Activated CD4-positive, alpha-beta T cell treated with anti-CD3 and anti-CD28 coated beads, Interleukin-2, amount 50 U/mL, for 16 hours (primary cell): ENCODE results near the gene LMOD1.
A peak's percentile ranks its signal among the peaks of the same experiment; 100 is the strongest.
"Not testable (repeated sequence)": the region's sequence is repeated elsewhere in the genome, so short reads cannot be mapped to it uniquely, and the experiment has no call there.

Experiments
- DNase-seq: peaks from one replicate; pipeline ENCODE4 v3.0.0-alpha.2; 2020

The LMOD1 gene

DNA sequence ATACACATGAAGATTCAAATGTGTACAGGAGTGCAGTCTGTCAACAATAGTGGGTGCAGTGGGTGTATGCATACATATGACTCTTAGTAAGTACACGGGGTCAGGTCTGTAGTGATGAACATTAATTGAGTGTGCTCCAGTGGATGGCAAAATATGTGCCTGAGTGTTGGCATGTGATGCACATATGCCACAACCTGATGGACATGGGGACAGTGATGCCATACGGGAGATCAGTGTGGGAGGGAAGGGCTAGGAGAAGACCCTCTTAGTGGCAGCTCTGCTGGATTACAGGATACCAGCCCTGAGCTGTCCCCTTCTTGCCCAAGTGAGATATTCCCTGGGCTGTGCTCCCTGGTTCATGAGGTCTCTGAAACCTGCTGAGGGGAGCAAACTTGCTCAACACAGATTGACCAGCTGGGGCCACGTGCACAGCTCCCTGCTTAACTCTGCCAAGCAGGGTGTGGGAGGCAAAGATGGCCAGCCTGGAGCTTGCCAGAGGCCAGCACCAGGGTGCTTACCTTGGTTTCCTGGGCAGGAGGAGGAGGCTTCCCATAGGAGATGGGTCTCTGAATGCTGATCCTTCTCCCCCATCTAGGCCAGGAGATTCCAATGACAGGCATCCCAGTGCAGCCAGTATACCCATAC is 55.4 kb downstream of the LMOD1 start:
- no peak for DNase-seq

DNA sequence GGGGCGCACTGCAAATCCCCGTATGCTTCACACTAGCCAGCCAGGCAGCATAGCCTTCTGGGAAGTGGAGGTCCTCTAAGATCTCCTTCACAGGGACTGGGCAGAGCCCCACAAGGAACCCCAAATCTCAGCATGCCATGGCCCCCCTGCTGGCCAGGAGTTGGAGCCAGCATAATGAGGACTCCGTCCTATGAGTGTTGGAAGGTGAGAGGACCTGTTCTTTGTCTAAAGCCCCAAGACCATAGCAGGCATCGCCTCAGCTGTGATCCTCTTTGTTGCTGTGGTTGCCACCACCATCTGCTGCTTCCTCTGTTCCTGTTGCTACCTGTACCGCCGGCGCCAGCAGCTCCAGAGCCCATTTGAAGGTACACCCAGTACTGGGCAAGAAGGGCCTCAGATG is 56.1 kb downstream of the LMOD1 start:
- DNase-seq: no peak

DNA sequence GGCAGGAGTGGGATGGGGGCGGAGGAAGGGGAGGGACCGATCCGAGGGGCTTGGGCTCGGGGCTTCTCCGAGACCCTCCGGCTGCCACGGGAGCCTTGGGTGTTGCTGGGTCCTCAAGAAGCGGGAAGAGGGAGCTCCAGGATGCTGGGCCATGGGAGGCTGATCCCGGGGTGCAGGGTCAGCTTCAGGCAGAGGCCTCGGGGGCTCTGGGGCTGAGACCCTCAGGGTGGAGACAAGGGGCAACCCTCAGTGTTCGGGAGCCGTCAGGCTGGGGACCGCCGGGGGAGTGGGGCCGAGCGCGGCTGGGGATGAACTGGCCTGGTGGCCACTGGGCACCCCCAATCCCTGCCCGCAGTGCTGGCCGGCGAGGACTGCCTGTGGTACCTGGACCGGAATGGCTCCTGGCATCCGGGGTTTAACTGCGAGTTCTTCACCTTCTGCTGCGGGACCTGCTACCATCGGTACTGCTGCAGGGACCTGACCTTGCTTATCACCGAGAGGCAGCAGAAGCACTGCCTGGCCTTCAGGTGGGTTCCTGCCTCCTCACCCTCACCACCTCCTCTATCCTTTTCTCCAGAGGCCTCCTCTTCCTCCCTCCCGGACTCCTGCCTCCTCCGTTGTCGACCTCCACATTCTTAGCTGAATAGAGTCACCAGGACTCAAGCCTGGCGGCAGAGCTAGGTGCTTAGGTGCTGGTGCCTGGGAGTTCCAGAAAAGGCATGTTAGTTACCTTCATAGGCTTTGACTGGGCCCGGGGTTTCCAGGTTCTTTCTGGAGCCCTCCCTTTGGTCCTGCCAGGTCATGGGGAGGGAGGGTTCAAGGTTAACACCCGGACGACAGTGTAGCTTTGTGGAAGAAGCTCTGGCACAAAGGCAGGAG is 57.0 kb downstream of the LMOD1 start:
- DNase-seq: no peak

DNA sequence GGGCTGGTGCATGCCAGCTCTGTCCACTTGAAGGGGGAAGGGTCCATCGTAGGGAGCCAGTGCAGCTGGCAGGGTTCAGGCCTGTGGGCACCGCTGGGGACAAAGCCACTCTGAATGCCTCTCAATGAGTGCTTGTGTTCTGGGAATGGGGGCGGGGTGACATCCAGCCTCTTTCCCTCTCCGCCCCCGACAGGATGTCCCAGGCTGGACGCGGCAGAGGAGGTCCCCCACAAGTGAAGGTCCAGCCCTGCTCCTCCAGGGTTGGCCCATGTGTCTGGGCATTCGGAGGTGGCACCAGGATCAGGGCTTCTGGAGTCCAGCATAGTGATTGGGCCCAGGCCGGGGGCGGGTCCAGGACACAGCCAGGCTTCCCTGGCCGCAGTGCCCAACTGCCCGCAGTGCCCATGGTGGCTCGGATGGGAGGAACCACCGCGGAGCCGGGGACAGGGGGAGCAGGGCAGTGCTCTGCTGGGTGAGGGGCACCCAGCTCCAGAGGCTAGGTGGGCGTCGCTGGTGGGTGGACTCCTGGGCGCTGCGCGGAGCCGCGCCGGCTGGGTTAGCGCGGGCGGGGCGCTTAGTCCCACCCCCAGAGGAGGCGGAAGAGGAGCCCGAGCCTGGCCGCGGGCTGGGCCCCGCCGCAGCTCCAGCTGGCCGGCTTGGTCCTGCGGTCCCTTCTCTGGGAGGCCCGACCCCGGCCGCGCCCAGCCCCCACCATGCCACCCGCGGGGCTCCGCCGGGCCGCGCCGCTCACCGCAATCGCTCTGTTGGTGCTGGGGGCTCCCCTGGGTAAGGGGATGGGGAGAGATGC is 57.9 kb downstream of the LMOD1 start, which contains the start of gene SHISA4:
Gene SHISA4, plus strand, starts transcription at position 617 of the 808 bp plus-strand sequence. Its CDS starts 97 bp downstream, at position 714.
- DNase-seq: no peak

DNA sequence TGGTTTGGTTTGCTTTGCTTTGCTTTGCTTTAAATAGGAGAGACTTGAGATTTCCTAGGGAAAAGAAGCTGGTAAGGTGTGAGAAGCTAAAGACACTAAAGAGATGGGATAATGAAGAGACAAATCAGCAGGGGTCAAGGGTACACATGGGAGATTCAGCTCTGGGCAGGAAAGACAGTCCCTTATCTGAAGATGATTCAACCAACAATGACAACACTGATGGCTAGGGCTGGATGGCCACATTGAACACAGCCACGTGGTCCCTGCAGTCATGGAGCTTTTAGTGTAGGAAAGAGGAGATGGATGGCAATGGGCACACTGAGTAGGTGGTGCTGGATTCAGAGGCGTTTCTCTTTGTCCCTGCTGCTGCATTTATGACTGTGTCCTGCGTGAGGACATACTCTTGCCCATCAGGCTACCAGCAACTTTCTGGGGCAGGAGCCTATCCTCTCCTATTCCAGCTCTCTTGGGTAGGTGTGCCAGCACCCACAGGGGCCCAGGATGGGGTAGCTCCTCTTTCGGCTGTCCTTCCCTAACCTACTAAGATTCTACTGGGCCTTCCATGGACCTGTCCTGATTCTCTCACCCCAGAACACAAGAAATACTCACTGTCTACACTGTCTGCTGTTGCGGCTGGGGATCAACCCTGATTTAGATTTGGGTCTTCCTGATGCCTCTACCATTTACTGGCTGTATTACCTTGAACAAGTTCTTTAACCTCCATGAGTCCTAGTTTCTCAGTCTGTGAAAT is 59.1 kb downstream of the LMOD1 start:
- no peak for DNase-seq

DNA sequence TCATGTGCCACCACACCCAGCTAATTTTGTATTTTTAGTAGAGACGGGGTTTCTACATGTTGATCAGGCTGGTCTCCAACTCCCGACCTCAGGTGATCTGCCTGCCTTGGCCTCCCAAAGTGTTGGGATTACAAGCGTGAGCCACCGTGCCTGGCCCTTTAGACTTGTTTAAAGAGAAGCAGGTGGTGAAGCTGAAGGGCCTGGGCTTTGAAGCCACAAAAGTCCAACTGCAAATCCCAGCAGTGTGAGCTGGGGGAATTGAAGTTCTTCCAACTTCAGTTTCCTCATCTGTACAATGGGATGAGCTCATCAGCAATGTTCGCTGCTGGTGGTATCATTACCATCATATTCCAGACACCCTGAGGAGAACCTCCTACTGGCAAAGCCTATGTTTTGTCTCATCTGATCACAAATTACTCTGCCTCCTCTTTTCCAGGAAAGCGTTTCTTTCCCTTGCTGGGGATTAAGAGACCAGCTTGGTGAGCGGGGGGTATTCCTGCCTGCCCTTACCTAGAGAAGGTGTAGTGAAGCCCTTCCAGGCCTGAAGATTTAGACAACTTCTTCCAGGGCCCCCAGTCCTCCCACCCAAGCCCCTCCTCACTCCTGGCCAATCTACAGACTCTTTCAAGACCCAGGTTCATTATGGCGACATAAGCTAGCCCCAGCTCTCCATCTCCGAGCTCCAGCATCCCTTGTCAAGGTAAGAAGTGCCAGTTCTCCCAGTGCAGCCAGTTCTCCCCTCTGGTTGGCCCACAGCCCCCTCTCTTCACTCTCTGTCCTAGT is 60.1 kb downstream of the LMOD1 start:
- DNase-seq: no peak

DNA sequence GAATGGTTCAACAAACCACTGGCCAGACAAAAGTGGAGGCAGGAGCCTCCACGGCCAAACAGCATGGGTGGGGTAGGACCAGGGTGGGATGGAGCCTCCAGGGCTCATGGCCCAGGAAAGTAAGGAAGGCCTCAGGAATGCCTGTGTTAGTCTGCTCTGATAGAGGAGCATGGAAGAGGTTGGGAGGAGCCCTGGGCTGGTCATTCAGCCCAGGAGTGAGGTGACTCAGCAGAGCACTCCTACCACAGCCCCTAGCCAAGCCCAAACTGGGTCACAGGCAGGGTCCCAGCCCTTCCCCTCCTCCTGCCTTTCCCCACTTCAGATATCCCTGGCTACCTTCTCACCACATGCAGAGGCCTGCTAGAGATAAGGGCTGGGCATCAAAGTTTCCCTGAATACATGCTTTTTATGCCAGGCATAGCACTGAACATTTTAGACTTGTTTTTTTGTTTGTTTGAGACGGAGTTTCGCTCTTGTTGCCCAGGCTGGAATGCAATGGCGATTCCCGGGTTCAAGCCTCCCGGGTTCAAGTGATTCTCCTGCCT is 60.7 kb downstream of the LMOD1 start:
- DNase-seq: no peak

DNA sequence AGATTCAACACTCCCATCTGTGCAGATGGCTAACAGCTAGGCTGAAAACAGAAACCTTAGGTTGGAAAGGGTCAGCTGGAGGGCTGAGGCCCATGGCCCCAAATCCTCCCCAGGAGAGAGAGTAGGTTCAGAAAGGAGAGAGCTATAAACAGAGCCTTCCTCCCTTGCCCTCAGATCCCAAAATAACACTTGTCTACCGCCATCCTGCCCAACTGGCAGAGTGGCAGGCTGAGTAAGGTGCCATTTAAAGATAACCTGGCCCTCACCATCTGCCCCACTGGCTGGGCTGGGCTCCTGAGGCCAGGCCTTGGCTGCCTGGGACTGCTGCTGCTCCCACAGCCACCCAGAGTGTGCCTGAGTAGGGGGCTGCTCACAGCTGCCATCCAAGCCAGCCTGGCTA is 61.9 kb downstream of the LMOD1 start:
- DNase-seq: no peak

DNA sequence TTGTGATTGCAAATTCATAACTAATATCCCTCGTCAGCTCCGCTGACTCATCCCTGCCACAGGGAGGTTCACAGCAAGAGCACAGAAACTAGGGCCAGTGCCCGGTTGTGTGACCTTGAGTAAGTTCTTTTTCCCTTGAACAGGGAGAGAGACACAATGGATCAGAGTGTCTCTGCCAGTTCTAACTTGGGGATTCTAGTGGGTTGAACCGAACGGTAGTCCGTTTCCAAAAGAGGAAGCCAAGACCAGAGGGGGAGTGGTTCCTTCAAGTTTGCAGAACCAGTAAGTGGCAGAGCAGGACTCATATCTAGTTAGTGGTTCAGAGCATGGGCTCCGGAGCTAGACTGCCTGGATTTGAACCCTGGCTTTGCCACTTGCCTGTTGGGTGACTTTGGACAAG is 62.6 kb downstream of the LMOD1 start:
- DNase-seq: peak; percentile 33

DNA sequence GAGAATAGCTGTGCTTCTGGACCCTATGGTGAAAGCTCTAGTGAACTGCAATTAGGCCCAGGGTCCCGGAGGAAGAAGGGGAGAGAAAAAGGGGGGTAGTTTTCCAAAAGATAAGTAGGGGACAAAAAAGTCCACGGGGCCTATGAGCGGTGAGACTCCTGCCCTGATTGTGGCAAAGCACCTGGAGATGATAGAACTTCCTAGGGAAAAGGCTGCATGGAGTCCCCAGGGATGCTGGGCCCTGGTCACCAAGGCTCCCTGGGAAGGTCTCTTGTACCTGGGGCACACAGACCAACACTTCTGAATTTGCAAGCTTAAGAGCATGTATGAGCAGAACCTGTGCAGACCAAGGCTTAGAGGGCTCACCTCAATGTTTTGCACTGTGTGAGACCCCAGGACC is 63.1 kb downstream of the LMOD1 start:
- DNase-seq: no peak

DNA sequence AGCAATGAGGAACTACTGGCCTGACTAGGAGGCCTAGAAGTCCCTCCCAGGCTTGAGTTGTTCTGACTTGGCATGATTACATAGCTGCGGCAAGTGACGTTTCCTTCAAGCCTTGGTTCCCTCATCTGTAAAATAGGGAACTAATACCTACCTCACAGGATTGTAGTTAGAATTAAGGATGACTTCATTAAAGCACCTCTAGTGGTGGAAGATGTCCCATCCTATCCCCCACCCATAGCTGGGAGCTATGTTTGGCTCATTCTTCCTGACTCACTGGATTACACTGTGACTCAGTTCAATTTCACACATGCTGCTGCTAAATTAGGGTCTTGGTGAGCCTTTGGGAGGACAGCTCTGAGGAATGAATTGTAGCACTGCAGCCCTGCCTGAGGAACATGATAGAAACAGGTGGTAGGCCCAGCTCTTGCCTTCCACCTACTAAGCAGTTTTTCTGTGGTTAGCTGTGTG is 63.6 kb downstream of the LMOD1 start:
- DNase-seq: peak; percentile 1

DNA sequence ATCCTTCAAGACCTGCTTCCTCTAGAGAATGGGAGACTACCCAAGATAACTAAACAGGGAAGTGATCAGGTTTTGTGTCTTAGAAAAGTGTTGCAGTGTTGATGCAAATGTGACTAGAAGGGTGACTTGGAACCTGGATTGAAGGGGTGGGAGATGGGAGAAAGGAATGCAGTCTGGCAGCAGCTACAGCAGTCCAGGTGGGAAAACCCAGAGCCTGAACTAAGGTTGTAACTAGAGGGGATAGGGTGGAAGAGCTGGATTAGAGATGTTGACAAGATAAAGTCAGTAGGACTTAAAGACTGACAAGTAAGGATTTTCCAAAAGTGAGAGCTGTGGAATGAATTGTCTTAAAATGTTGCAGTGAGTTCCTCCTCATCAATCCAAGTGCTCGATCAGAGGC is 64.7 kb downstream of the LMOD1 start:
- DNase-seq: no peak

DNA sequence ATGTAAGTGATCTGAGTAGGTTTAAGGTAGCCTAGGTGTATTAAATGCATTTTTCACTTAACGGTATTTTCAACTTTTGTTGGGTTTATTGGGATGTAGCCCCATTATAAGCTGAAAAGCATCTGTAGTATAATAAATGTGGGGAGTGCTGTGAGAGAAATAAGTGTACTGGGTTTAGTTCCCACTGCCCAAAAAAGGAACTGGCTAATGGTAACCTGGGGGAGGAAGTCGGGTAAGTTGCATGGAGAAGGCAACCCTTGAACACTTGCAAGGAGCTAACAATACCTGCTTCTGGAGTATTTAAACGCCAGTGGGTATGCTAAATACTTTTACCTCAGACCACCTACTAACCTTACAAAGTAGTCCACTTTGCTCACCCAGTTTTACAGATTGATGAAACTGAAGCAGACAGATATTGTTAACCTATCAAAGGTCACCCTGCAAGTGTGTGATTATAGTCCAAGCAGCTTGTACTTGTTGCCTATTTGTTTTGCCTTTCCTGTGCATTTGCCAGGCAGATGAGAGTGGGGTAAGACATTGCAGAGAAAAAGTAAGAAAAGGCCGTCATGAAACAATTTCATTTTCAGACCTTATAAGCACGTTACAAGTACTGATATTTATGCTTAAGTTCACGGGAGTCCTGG is 65.3 kb downstream of the LMOD1 start:
- no peak for DNase-seq

DNA sequence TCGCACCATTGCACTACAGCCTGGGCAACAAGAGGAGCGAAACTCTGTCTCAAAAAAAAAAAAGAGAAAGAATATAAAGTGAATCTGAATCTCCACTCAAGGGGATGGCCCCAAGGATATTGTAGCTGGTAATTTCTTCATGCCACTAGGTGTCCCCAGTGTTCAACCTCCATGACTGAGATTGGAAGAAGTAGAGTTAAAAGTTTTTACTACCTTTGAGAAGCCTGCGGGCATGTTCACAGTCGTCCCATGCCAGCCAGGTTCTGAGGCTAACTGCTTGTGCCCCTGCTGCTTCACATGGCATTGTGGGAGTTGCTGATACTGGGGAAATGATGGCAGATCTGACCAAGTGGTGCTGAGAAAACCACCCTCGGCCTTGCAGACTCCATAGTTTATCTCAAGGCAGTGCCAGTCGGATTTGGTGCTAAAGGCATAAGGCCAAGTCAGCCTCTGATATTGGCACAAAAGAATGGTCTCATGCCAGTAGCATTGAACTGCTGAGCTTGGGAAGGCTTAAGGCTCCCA is 68.4 kb downstream of the LMOD1 start:
- DNase-seq: peak; percentile 34

DNA sequence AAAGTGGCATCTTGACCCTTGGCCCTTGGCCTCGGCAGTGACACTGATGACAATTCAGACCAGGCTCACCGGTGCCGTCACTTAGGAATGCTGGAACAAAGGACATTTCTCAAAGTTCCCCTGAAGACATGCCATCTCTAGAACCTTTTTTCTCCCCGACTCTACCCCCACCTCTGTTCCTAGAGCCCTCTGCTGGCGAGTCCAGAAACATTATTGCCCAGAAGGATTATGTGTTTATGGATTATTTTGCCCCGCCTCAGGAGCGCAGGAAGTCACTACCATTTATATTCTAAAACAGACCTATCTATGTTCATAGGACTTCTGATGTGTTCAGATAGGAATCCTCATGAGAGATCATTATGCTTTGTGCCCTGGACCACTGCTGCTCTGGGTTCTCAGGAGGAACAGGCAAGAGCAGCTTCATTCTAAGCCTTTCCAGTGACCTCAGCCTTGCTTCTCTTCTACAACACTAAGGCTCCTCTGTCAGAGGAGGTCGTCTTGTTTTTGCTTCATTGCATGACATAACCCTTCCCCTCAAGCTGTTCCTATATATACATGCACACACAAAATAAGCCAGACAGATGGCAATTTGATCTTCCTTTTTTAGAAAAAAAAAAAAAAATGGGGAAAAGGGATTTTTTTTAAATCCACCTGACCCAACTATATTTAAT is 70.1 kb downstream of the LMOD1 start:
- no peak for DNase-seq

DNA sequence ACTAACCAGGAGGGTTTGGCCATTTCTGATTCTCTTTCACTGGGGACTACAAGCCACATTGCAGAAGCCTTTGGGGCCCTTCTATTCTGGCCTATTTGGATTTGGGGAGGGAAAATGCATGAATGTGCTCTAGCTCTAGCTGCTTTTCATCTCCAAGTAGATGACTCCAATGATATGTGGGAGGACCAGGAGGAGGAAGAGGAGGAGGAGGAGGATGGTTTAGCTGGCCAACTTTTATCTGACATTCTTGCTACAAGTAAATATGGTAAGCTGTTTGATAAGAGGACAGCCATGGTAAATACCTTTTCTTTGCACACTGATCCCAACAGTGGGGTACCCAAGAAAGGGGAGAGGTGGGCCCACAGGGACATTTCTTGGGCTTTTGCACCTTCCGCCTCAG is 71.7 kb downstream of the LMOD1 start:
- no peak for DNase-seq

DNA sequence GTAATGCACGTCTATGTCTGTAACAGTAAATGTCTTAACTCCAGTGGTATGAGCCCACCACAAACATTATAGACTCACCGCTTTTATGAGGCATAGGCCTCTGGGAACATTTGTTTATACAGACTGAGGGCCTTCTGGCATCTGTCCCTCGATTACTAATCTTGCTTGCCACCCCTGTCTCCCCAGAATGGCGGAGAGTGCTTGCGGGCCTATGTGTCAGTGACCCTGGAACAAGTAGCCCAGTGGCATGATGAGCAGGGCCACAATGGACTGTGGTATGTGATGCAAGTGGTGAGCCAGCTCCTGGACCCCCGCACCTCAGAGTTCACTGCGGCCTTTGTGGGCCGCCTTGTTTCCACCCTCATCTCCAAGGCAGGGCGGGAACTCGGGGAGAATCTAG is 76.0 kb downstream of the LMOD1 start:
- no peak for DNase-seq

DNA sequence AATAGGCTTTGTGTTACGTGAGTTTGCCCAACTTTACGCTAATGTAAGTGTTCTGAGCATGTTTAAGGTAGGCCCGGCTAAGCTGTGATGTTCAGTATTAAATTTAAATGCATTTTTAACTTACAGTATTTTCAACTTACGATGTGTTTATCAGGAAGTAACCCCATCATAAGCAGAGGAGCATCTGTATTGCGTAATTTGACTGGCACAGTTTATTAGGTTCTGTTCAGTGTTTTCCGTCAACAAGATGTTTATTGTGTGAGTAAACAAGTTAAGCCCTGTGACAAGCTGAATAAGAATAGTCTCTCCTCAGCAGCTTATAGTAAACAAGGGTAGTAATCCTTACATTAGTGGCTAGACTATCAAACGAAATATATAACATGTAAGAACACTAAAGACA is 84.9 kb downstream of the LMOD1 start:
- DNase-seq: no peak

DNA sequence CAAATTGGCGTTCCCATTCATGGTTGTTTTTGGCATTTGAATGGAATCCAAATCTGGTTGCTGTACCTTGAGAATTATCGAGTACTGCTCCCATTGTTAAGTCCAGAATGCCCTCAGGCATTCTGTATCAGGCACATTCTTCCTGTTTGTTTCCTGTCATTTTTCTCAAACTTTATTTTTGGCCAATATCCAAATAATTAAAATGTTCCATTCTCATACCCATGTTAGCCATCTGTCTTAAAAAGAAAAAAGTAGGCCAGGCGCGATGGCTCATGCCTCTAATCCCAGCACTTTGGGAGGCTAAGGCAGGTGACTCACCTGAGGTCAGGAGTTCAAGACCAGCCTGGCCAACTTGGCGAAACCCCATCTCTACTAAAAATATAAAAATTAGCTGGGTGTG is 86.9 kb downstream of the LMOD1 start:
- no peak for DNase-seq

DNA sequence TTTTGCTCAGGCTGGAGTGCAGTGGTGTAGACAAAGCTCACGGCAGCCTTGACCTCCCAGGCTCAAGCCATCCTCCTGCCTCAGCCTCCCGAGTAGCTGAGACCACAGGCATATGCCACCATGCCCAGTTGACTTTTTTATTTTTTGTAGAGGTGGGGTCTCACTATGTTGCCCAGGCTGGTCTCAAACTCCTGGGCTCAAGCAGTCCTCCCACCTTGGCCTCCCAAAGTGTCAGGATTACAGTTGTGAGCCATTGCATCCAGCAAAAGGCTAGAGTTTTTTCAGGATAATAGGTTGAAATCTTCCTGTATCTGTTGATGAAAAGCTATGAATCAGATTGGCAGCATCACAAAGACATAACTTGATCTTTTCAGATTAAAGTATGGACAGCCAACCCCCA is 89.6 kb downstream of the LMOD1 start:
- not testable (repeated sequence) for DNase-seq
